ENCODE measurements around the gene BHMT.
"Not testable (repeated sequence)": the region's sequence is repeated elsewhere in the genome, so short reads cannot be mapped to it uniquely, and the experiment has no call there.

Gene BHMT

DNA sequence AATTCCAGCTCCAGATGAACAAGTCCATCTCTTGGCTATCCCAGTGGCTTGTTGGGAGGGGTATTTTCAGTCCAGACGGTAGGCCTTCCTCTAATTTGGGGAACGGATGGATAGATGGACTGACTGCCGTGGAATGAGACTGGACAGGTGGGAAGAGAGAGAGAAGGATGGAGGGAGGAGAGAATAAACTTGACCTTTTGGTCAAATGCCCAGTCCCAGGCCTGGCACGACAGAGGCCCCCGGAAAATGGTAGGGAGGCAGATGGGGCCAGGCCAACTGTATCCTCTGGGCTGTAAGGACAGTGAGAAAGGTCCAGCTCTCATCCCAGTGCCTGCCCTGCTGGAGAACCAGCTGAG, 1.1 kb downstream of the BHMT start:
- no peak for DNase-seq

DNA sequence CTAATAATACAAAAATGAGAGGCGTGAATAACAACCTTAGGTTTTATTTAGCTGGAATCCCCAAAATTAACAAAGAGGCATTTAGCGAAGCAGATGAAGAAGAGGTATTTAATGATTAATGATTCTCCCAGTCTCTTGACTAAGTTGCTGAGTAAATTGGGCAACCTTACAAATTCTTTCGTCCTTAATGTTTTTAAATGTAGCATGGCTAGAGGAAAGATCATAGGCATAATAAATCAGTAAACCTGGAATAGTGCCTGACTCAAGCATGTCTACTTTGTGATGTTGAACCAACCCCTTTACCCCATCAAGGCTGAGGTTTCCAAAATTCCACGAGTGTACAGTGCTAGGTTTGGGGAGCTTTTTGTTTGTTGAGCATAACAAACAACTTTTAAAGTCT, 7.9 kb downstream of the BHMT start:
- no peak for DNase-seq

GRCh38 chr5:79120221-79120620, 8.6 kb downstream of the BHMT start:
- no peak for DNase-seq

DNA sequence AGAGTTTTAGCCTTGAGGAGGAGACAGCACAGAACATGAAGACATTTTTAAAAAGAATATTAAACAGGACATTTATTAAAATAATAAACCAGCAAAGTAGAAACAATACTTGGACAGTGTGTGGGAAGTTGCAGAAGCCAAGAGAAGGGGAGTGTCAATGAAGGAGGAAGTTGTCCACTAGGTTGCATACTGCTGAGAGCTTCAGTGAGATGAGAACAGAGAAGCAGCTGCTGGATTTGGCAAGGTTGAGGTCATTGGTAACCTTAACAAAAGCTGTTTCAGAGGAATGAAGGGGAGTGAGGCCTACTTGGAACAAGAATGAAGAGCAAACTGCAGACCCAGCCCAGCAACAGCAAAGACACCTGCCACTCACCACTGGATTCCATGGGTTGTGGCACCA, 11.4 kb downstream of the BHMT start:
- DNase-seq = no peak

GRCh38 chr5:79124607-79125006, 13.0 kb downstream of the BHMT start:
- DNase-seq = no peak

GRCh38 chr5:79130781-79131180, 19.2 kb downstream of the BHMT start:
- DNase-seq = no peak

GRCh38 chr5:79133121-79133656, 21.6 kb downstream of the BHMT start:
- DNase-seq = no peak

- DNase-seq = no peak
Observed at GRCh38 chr5:79133657-79134451, 22.2 kb downstream of the BHMT start.

GRCh38 chr5:79135790-79136553, 24.4 kb downstream of the BHMT start:
- DNase-seq = no peak

GRCh38 chr5:79136618-79137017, 25.0 kb downstream of the BHMT start:
- DNase-seq = no peak

DNA sequence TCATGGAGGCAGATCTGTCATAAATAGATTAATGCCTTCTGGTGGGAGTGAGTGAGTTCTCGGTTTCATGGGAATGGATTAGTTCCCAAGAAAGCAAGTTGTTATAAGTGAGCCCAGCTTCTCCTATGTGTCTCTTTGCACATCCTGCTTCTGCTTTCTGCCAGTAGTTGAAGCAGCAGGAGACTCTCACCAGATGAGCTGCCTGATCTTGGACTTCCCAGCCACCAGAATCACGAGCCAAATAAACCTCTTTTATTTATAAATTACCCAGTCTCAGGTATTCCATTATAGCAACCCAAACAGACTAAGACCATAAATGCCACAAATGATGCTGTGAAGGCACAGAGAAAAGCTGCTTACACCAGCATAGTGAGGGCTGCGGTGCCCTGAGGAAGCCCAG, 28.9 kb downstream of the BHMT start:
- DNase-seq = no peak

DNA sequence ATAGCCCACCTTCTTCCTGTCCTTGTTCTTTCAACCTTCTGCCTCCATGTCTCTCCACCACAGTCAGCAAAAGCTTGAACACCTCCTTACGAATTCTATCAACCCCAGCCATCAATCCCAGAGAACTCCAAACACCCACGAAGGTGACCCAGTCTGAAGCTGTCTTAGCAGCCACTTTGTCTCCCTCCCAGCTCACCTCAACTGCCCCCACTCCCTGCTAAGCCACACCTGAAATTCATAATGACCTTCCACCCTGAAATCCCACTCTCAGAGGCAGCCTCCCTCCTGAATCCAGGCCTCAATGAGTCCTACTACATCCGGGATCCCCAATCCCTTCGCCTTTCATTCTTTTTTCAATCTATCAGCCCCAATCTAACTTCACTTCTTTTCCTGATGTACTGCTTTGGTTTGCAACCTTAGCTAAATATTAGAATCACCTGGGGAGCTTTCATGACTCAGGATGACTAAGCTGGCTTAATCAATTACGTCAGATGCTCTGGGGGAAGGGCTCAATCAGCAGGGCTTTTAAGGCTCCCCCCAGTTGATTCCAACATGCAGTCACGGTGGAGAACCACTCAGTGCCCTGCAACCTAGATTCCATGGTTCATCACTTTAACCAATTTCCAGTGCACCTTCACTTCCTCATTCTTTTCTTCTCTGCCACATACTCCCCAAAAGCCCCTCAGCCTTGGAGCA, 32.2 kb downstream of the BHMT start:
- no peak for DNase-seq

DNA sequence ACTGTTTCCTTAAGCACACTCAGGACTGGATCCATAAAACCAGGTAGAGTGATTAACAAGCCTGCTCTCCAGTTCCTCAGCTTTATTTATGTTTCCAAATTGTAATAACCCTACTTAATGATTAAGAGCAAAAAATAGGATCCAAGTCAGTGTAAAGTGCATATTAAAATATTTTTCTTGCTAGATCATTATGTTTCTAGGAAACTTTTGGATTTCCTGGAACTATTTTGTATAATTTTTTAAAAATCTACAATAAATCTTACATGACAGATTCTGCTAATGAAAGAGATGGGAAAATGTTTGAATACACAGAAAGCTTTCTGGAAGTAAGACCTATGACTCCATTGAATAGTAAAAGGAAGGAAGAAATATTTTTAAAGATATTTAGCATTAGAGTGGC, 35.5 kb downstream of the BHMT start:
- DNase-seq = no peak

GRCh38 chr5:79149433-79149832, 37.8 kb downstream of the BHMT start:
- DNase-seq = no peak

- DNase-seq = no peak
Observed at GRCh38 chr5:79151942-79152671, 40.5 kb downstream of the BHMT start.

DNA sequence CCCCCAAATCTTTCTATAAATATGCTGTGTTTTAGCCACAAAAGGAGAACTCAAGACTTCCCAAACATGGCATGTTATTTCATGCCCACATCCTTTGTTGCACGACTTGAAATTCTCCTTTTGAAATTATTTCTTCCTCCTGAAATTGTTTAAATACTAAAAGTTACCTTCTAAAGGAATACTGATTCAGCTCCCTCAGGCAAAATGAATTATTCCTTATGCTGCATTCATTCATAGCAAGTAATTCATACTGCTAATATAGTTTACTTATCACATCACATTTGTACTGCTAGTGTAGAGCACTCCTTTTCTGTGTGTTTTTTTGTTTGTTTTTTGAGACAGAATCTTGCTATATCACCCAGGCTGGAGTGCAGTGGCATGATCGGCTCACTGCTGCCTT, 45.7 kb downstream of the BHMT start:
- DNase-seq = no peak

GRCh38 chr5:79161647-79162046, 50.0 kb downstream of the BHMT start:
- not testable (repeated sequence) for DNase-seq

DNA sequence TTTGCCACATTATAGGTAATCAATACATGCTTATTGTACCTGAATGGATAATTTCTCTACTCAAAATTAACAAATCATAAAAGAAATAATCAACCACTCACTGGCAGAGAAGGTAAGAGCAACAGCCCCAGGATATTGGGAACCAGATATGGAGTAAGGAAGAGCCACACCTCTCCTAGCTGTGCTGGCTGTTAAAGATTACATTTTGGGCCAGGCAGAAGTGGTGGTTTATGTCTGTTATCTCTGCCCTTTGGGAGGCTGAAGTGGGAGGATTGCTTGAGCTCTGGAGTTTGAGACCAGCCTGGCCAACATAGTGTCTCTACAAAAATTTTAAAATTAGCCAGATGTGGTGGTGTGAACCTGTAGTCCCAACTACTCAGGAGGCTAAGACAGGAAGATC, 56.4 kb downstream of the BHMT start:
- no peak for DNase-seq

DNA sequence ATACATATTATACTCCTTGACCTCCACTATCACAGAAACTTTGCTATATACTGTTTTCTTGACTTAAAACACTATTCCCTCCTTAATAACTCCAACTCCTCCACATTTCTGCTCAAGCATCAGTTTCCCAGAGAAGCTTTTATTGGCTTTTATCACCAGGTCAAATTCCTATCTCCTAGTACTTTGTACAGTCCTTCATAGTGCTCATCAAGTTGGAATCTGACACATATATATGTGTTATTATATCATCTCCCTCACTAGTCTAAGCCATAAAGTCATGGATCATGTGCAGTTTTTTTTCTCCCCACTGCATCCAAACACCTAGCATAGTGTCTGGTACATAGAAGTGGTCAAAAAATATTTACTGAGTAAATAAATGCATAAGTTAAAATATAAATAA, 59.1 kb downstream of the BHMT start:
- no peak for DNase-seq

GRCh38 chr5:79171635-79172245, 60.1 kb downstream of the BHMT start:
- DNase-seq = no peak

GRCh38 chr5:79172269-79172668, 60.7 kb downstream of the BHMT start:
- DNase-seq = no peak

GRCh38 chr5:79173626-79174025, 62.0 kb downstream of the BHMT start:
- no peak for DNase-seq

DNA sequence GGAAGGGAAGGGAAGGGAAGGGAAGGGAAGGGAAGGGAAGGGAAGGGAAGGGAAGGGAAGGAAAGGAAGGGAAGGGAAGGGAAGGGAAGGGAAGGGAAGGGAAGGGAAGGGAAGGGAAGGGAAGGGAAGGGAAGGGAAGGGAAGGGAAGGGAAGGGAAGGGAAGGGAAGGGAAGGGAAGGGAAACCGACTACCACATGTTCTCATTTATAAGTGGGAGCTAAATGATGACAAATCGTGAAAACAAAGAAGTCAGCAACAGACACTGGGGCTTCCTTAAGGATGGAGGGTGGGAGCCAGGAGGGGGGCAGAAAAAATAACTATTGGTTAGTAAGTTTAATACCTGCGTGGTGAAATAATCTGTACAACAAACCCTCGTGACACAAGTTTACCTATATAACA, 68.8 kb downstream of the BHMT start:
- DNase-seq = not testable (repeated sequence)
